Upper lobe of left lung (tissue), 4 donors: ENCODE data around the gene CDCA5.

Experiments
- POLR2A ChIP-seq, 4 donors: fragments of 450-650 bp; IDR thresholded peaks; one replicate each; pipeline ENCODE4 v1.5.1; 2016 to 2017; ENCODE audit warnings: antibody characterized with exemption in 4 of 4, mild to moderate bottlenecking in 2 of 4
- TF ChIP-seq, protein P1 (sequence below), 6 experiments: fragments of 450-650 bp in 4 of 6; fragments of 200-600 bp in 2 of 6; sonication (generic) in 2 of 6; IDR thresholded peaks; one replicate each; pipeline ENCODE4 v1.5.1; 2016 to 2019; ENCODE audit warnings: antibody characterized with exemption in 6 of 6

DNA sequence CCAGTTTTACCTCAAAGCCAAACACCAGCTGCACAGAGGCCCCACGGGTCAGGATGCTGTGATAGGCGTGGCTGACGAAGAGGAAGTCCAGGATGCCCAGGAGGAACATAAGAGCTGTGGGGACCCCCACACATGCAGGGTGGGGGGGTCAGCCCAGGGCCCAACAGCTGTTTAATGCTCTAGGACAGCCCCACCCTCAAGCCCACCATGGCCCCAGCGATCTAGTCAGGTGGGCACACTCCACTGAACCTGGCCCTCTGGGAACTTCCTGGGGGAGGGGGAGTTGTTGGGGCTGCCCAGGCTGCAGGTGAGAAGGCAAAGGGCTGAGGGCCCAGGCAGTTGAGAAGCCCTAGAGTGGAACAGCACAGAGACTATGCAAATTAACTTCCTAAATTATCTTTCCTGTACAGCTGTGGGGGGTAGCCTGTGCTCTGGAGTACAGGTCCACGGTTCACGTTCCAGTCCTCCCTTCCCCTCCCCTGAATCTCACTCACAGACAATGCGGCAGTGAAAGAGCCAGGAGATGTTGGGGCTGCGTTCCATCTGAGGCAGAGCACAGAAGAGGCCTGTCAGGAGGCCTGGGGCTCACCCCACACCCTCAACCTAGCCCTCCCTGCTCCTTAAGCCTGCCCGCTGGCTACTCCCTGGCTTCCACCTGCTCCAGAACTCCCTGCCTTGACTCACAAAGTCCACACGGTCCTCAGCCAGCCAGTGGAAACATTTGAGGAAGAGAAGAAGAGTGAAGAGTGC, 48.6 kb upstream of the CDCA5 start:
- TF ChIP-seq, protein P1, sequence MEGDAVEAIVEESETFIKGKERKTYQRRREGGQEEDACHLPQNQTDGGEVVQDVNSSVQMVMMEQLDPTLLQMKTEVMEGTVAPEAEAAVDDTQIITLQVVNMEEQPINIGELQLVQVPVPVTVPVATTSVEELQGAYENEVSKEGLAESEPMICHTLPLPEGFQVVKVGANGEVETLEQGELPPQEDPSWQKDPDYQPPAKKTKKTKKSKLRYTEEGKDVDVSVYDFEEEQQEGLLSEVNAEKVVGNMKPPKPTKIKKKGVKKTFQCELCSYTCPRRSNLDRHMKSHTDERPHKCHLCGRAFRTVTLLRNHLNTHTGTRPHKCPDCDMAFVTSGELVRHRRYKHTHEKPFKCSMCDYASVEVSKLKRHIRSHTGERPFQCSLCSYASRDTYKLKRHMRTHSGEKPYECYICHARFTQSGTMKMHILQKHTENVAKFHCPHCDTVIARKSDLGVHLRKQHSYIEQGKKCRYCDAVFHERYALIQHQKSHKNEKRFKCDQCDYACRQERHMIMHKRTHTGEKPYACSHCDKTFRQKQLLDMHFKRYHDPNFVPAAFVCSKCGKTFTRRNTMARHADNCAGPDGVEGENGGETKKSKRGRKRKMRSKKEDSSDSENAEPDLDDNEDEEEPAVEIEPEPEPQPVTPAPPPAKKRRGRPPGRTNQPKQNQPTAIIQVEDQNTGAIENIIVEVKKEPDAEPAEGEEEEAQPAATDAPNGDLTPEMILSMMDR (IDR thresholded peaks at IDR 0.05) = no peak
- no peak for TF ChIP-seq POLR2A (IDR thresholded peaks at IDR 0.05)
